ENCODE data around the gene USP49.

USP49 gene

GRCh38 chr6:41781366-41781730, 113.8 kb downstream of the USP49 start:
- Mint-ChIP-seq H3K9me3 (no peaks in the 10 kb centered on the region), H3K4me1 (ENCODE audit: low read depth) (peaks cover 17% of the 10 kb centered on the region), H3K27me3 (ENCODE audit: low read depth) (peaks cover 7% of the 10 kb centered on the region), H3K36me3 (ENCODE audit: low read depth) (no peaks in the 10 kb centered on the region), H3K4me3 (peak overlapping the region; percentile 50), H3K27ac (no peak overlapping the region)
- no peak for DNase-seq (ENCODE audit: low spot score)

- no peaks in the 10 kb centered on the region for H3K9me3 Mint-ChIP-seq
- peaks cover 14% of the 10 kb centered on the region for H3K4me1 Mint-ChIP-seq (ENCODE audit: low read depth)
- no peak for DNase-seq (ENCODE audit: low spot score)
- H3K27me3 Mint-ChIP-seq (ENCODE audit: low read depth), result peaks cover 7% of the 10 kb centered on the region
- peak within 1 kb of the TSS; percentile 87 for H3K4me3 Mint-ChIP-seq
- no peaks in the 10 kb centered on the region for H3K36me3 Mint-ChIP-seq (ENCODE audit: low read depth)
- peak within 1 kb of the TSS; percentile 46 for H3K27ac Mint-ChIP-seq
Measured at GRCh38 chr6:41780551-41781365, 114.4 kb downstream of the USP49 start, which contains the start of gene PRICKLE4. Gene PRICKLE4, plus strand, starts transcription at chr6:41780782. Its CDS starts 2,692 bp downstream, at chr6:41783474.

- DNase-seq (ENCODE audit: low spot score), result peak; percentile 99
- Mint-ChIP-seq H3K27ac (peak within 1 kb of the TSS; percentile 65), H3K4me1 (ENCODE audit: low read depth) (peaks cover 12% of the 10 kb centered on the region), H3K9me3 (no peaks in the 10 kb centered on the region), H3K4me3 (peak within 1 kb of the TSS; percentile 95), H3K27me3 (ENCODE audit: low read depth) (peaks cover 7% of the 10 kb centered on the region), H3K36me3 (ENCODE audit: low read depth) (no peaks in the 10 kb centered on the region)
Measured at GRCh38 chr6:41779788-41780550, 115.2 kb downstream of the USP49 start, which contains the start of gene FRS3. Gene FRS3, minus strand, starts transcription at chr6:41779900. Its CDS starts 2,913 bp downstream, at chr6:41776987.

- Mint-ChIP-seq H3K27me3 (ENCODE audit: low read depth) (peaks cover 7% of the 10 kb centered on the region), H3K9me3 (no peaks in the 10 kb centered on the region), H3K4me3 (peak overlapping the region; percentile 95), H3K27ac (peak overlapping the region; percentile 58), H3K36me3 (ENCODE audit: low read depth) (no peaks in the 10 kb centered on the region), H3K4me1 (ENCODE audit: low read depth) (peaks cover 9% of the 10 kb centered on the region)
- DNase-seq (ENCODE audit: low spot score), result no peak
Measured at GRCh38 chr6:41779336-41779735, 115.8 kb downstream of the USP49 start.

- H3K27me3 Mint-ChIP-seq (ENCODE audit: low read depth), result peaks cover 7% of the 10 kb centered on the region
- H3K4me3 Mint-ChIP-seq, result peak overlapping the region; percentile 95
- DNase-seq (ENCODE audit: low spot score), result no peak
- H3K36me3 Mint-ChIP-seq (ENCODE audit: low read depth), result no peaks in the 10 kb centered on the region
- H3K4me1 Mint-ChIP-seq (ENCODE audit: low read depth), result peaks cover 9% of the 10 kb centered on the region
- H3K9me3 Mint-ChIP-seq, result no peaks in the 10 kb centered on the region
- H3K27ac Mint-ChIP-seq, result peak overlapping the region; percentile 65
Measured at GRCh38 chr6:41778895-41779294, 116.3 kb downstream of the USP49 start.

GRCh38 chr6:41777551-41778285, 117.5 kb downstream of the USP49 start:
- no peak overlapping the region for H3K4me3 Mint-ChIP-seq
- peaks cover 9% of the 10 kb centered on the region for H3K4me1 Mint-ChIP-seq (ENCODE audit: low read depth)
- H3K27ac Mint-ChIP-seq, result no peak overlapping the region

GRCh38 chr6:41775293-41775882, 119.8 kb downstream of the USP49 start:
- no peak overlapping the region for H3K4me3 Mint-ChIP-seq
- H3K36me3 Mint-ChIP-seq (ENCODE audit: low read depth), result peaks cover 7% of the 10 kb centered on the region
- peaks cover 5% of the 10 kb centered on the region for H3K4me1 Mint-ChIP-seq (ENCODE audit: low read depth)
- H3K27me3 Mint-ChIP-seq (ENCODE audit: low read depth), result peaks cover 2% of the 10 kb centered on the region
- no peak overlapping the region for H3K27ac Mint-ChIP-seq
- no peak for DNase-seq (ENCODE audit: low spot score)
- no peaks in the 10 kb centered on the region for H3K9me3 Mint-ChIP-seq

More at GRCh38 chr6:41777551-41778285, 117.5 kb downstream of the USP49 start:
- H3K9me3 Mint-ChIP-seq, result no peaks in the 10 kb centered on the region
- no peaks in the 10 kb centered on the region for H3K36me3 Mint-ChIP-seq (ENCODE audit: low read depth)
- H3K27me3 Mint-ChIP-seq (ENCODE audit: low read depth), result peaks cover 7% of the 10 kb centered on the region
- no peak for DNase-seq (ENCODE audit: low spot score)

- no peak overlapping the region for H3K27ac Mint-ChIP-seq
Measured at GRCh38 chr6:41774841-41775240, 120.3 kb downstream of the USP49 start.

GRCh38 chr6:41771058-41771983, 123.9 kb downstream of the USP49 start:
- peaks cover 7% of the 10 kb centered on the region for H3K36me3 Mint-ChIP-seq (ENCODE audit: low read depth)
- no peak overlapping the region for H3K4me3 Mint-ChIP-seq
- no peak for DNase-seq (ENCODE audit: low spot score)
- H3K27me3 Mint-ChIP-seq (ENCODE audit: low read depth), result no peaks in the 10 kb centered on the region
- no peak overlapping the region for H3K27ac Mint-ChIP-seq
- no peaks in the 10 kb centered on the region for H3K9me3 Mint-ChIP-seq
- peaks cover 13% of the 10 kb centered on the region for H3K4me1 Mint-ChIP-seq (ENCODE audit: low read depth)

More at GRCh38 chr6:41774841-41775240, 120.3 kb downstream of the USP49 start:
- Mint-ChIP-seq H3K4me3 (no peak overlapping the region), H3K27me3 (ENCODE audit: low read depth) (no peaks in the 10 kb centered on the region), H3K9me3 (no peaks in the 10 kb centered on the region), H3K36me3 (ENCODE audit: low read depth) (peaks cover 7% of the 10 kb centered on the region), H3K4me1 (ENCODE audit: low read depth) (peaks cover 5% of the 10 kb centered on the region)
- DNase-seq (ENCODE audit: low spot score), result no peak

GRCh38 chr6:41770381-41771057, 124.7 kb downstream of the USP49 start:
- H3K4me1 Mint-ChIP-seq (ENCODE audit: low read depth), result peaks cover 13% of the 10 kb centered on the region
- peaks cover 7% of the 10 kb centered on the region for H3K36me3 Mint-ChIP-seq (ENCODE audit: low read depth)
- no peak overlapping the region for H3K4me3 Mint-ChIP-seq
- H3K27ac Mint-ChIP-seq, result no peak overlapping the region
- no peaks in the 10 kb centered on the region for H3K27me3 Mint-ChIP-seq (ENCODE audit: low read depth)
- DNase-seq (ENCODE audit: low spot score), result no peak
- no peaks in the 10 kb centered on the region for H3K9me3 Mint-ChIP-seq

- no peak for DNase-seq (ENCODE audit: low spot score)
- H3K4me3 Mint-ChIP-seq, result no peak overlapping the region
- no peaks in the 10 kb centered on the region for H3K27me3 Mint-ChIP-seq (ENCODE audit: low read depth)
- peaks cover 13% of the 10 kb centered on the region for H3K4me1 Mint-ChIP-seq (ENCODE audit: low read depth)
- H3K27ac Mint-ChIP-seq, result peak overlapping the region; percentile 64
- H3K36me3 Mint-ChIP-seq (ENCODE audit: low read depth), result peaks cover 7% of the 10 kb centered on the region
- no peaks in the 10 kb centered on the region for H3K9me3 Mint-ChIP-seq
Measured at GRCh38 chr6:41769376-41769775, 125.8 kb downstream of the USP49 start.

GRCh38 chr6:41768545-41769308, 126.4 kb downstream of the USP49 start:
- Mint-ChIP-seq H3K27me3 (ENCODE audit: low read depth) (no peaks in the 10 kb centered on the region), H3K9me3 (no peaks in the 10 kb centered on the region), H3K4me1 (ENCODE audit: low read depth) (peaks cover 13% of the 10 kb centered on the region), H3K36me3 (ENCODE audit: low read depth) (peaks cover 7% of the 10 kb centered on the region), H3K27ac (peak overlapping the region; percentile 64), H3K4me3 (no peak overlapping the region)
- DNase-seq (ENCODE audit: low spot score), result no peak

All from T-helper 2 cell treated with Interferon-gamma antibody and Interleukin-4, amounts not matched to agents 5 μg/mL and 100 μg/mL, for 36 hours (primary cell).